MCF 10A (cell line): ENCODE data around the gene TMEM221. TPM values are rescaled to one million over a fixed set of nuclear protein-coding genes. Genes with fewer than 3 reads are reported as not detected.

ENCODE experiments used
- BruUV-seq: library from RNA; stranded (reverse); fragments of 400-500 nt; replicated peaks from 2 replicates; lab custom pipeline; 2021; lab: Mats Ljungman, UMichigan
- CTCF ChIA-PET: fragments of 300-600 bp; sonication (Branson Sonifier 250); formaldehyde crosslinking; extraction: SDS; loops from one replicate; lab custom pipeline; 2021; ENCODE audit warnings: antibody characterized with exemption, inconsistent platforms; lab: Yijun Ruan, JAX
- POLR2A ChIA-PET: fragments of 300-600, 350-650 bp; sonication (Branson Sonifier 250); formaldehyde crosslinking; extraction: SDS; loops from one replicate; lab custom pipeline; 2020; ENCODE audit warnings: antibody characterized with exemption, inconsistent platforms; lab: Yijun Ruan, JAX
- DNase-seq: peaks from one replicate; pipeline ENCODE4 v3.0.0-alpha.2; 2018; ENCODE audit not compliant: unreplicated experiment
- H3K27ac Mint-ChIP-seq: one replicate; pipeline ENCODE4 v1.8.0; 2022; ENCODE audit warnings: mild to moderate bottlenecking, low read depth, mixed read lengths; ENCODE audit not compliant: unreplicated experiment
- H3K27me3 Mint-ChIP-seq: one replicate; pipeline ENCODE4 v1.8.0; 2022; ENCODE audit warnings: mixed read lengths; ENCODE audit not compliant: insufficient read depth, unreplicated experiment
- H3K36me3 Mint-ChIP-seq: one replicate; pipeline ENCODE4 v1.8.0; 2022; ENCODE audit warnings: mild to moderate bottlenecking, moderate library complexity, mixed read lengths; ENCODE audit not compliant: insufficient read depth, unreplicated experiment
- H3K4me1 Mint-ChIP-seq: one replicate; pipeline ENCODE4 v1.8.0; 2022; ENCODE audit warnings: mixed read lengths; ENCODE audit not compliant: insufficient read depth, unreplicated experiment
- H3K4me3 Mint-ChIP-seq: one replicate; pipeline ENCODE4 v1.8.0; 2022; ENCODE audit warnings: mild to moderate bottlenecking, moderate library complexity, mixed read lengths; ENCODE audit not compliant: unreplicated experiment
- H3K9me3 Mint-ChIP-seq: one replicate; pipeline ENCODE4 v1.8.0; 2022; ENCODE audit warnings: mixed read lengths; ENCODE audit not compliant: unreplicated experiment
- intact Hi-C: fragments of 100-400 bp; cut with micrococcal nuclease; formaldehyde crosslinking; loops from 2 replicates; pipeline ENCODE4 v1.14.1; 2022
- total RNA-seq: library from RNA; stranded (reverse); gene quantifications from 2 replicates; pipeline ENCODE4 v1.2.3, GENCODE V29; 2022
- TF ChIP-seq, protein P1 (sequence below): fragments of 200-600 bp; IDR thresholded peaks from one replicate; pipeline ENCODE4 v1.8.0; 2022; ENCODE audit warnings: antibody characterized with exemption, mild to moderate bottlenecking; ENCODE audit not compliant: unreplicated experiment

Gene TMEM221
- total RNA-seq, 1 experiment from 2014 or later: not detected

DNA sequence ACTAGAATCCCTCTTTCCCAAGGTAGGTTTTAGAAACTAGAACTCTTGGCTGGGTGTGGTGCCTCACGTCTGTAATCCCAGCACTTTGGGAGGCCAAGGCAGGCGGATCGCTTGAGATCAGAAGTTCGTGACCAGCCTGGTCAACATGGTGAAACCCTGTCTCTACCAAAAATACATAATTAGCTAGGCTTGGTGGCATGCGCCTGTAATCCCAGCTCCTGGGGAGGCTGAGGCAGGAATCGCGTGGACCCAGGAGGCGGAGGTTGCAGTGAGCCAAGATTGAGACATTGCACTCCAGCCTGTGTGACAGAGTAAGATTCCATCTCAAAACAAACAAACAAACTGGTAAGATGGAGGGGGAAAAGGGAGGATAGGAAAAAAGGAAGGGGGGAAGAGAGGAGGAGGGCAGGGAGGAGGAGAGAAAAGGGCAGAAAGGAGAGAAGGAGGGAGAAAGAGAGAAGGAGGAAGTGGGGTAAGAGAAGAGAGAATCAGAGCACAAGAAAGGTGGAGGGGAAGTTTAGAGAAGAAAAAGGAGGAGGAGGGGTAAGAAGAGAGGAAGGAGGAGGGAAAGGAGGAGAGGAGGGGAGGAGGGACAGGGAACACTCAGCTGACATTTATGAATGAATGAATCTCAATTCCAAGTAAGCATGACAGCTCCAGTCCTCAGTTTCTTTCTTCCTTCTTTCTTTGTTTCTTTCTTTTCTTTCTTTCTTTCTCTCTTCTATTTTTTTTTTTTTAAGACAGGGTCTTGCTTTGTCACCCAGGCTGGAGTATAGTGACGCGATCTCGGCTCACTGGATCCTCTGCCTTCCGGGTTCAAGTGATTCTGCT lies 19.2 kb upstream of the TMEM221 start:
- Mint-ChIP-seq H3K4me1 (peaks cover 33% of the 10 kb centered on the region), H3K4me3 (no peak overlapping the region), H3K27ac (no peak overlapping the region), H3K9me3 (no peaks in the 10 kb centered on the region), H3K36me3 (no peaks in the 10 kb centered on the region), H3K27me3 (no peaks in the 10 kb centered on the region)
- no peak for DNase-seq
- TF ChIP-seq, protein P1, sequence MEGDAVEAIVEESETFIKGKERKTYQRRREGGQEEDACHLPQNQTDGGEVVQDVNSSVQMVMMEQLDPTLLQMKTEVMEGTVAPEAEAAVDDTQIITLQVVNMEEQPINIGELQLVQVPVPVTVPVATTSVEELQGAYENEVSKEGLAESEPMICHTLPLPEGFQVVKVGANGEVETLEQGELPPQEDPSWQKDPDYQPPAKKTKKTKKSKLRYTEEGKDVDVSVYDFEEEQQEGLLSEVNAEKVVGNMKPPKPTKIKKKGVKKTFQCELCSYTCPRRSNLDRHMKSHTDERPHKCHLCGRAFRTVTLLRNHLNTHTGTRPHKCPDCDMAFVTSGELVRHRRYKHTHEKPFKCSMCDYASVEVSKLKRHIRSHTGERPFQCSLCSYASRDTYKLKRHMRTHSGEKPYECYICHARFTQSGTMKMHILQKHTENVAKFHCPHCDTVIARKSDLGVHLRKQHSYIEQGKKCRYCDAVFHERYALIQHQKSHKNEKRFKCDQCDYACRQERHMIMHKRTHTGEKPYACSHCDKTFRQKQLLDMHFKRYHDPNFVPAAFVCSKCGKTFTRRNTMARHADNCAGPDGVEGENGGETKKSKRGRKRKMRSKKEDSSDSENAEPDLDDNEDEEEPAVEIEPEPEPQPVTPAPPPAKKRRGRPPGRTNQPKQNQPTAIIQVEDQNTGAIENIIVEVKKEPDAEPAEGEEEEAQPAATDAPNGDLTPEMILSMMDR: no peak
- ChIA-PET POLR2A (interaction anchor here (0.7 to 1.9 kb wide), 4 partner anchors 15 to 89 kb away, joined by 3 to 8 read pairs (median 3); partner anchors contain the start of genes MVB12A and PGLS), CTCF (interaction anchor here (0.6 to 3.3 kb wide), 8 partner anchors 72 to 211 kb away, joined by 3 to 32 read pairs (median 4); partner anchors contain the start of genes CCDC194 and DDA1)
- intact Hi-C loops: loop anchor here (2.0 to 10.0 kb wide), 4 partner anchors 15 to 403 kb away; partner anchors contain the start of gene RPL18A
- no TSS peak for BruUV-seq

DNA sequence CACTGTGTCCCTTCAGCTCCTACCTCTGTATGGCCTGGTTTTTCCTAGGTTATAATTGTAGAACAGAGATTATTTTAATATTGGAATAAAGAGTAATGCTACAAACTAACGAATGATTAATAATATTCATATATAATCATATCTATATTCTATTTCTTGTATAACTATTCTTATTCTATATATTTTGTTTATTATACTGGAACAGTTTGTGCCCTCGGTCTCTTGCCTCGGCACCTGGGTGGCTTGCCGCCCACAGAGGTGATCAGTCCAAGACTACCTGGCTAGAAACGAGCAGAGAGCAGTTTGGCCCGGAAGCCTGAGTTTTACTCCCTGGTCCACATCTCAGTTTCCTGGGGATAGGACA lies 18.0 kb upstream of the TMEM221 start:
- no TSS peak for BruUV-seq
- TF ChIP-seq, protein P1: no peak
- Mint-ChIP-seq H3K27ac (no peak overlapping the region), H3K4me1 (peaks cover 32% of the 10 kb centered on the region), H3K9me3 (no peaks in the 10 kb centered on the region), H3K4me3 (no peak overlapping the region), H3K36me3 (no peaks in the 10 kb centered on the region), H3K27me3 (no peaks in the 10 kb centered on the region)
- intact Hi-C loops: loop anchor here (1.0 to 10.0 kb wide), 7 partner anchors 14 to 402 kb away; partner anchors contain the start of gene RPL18A
- DNase-seq: no peak
- ChIA-PET CTCF (interaction anchor here (0.6 to 3.3 kb wide), 13 partner anchors 13 to 1700 kb away, joined by 3 to 32 read pairs (median 4); partner anchors contain the start of genes CCDC194 and DDA1), POLR2A (interaction anchor here (0.6 to 1.5 kb wide), 7 partner anchors 14 to 340 kb away, joined by 3 to 6 read pairs (median 4); partner anchors contain the start of genes DDA1 and MVB12A)

DNA sequence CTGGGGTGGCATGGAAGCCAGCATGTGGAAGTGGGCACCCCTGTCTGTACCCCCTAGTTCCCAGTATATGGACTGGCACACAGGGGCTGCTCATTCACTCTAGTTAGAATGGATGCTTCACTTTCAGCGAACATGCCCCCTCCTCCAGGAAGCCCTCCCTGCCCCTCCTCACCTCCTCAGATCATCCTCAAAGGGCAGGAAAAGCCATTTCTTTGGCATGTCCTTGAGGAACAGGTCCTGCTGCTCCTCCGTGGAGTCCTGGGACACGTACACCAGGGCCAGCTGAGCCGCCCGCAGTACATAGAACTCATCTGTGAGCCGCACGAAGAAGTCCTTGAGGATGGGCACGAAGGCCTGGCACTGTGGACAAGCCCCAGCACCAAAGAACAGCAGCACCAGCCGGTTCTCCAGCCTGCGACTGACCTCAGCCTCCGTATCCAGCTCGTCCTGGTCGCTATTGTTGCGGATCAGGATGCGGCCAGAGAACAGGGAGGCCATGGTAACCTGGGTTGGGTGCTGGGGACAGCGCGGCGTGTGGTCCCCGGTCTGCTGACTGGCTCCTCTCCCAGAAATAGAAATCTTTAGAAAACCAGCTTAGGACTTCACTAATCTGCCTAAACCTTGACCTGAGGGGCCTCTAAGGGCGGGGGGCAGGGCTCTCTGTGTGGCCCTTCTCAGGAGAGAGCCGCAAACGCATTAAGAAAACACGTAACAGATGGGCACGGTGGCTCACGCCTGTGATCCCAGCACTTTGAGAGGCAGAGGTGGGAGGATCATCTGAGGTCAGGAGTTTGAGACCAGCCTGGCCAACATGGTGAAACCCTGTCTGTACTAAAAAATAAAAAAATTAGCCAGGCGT lies 12.1 kb upstream of the TMEM221 start, which contains the start of gene NXNL1:
TSS of gene NXNL1 (minus strand) at position 555 of the 859 bp plus-strand sequence. CDS start at position 498, 57 bp downstream.
- no peaks in the 10 kb centered on the region for H3K36me3 Mint-ChIP-seq
- intact Hi-C loops: loop anchor here (10.0 kb wide), 2 partner anchors 394 to 396 kb away; partner anchors contain the start of gene RPL18A
- H3K4me3 Mint-ChIP-seq: no peak within 1 kb of the TSS
- DNase-seq: no peak
- no peaks in the 10 kb centered on the region for H3K9me3 Mint-ChIP-seq
- CTCF ChIA-PET: interaction anchor here (0.5 to 1.3 kb wide), 6 partner anchors 10 to 306 kb away, joined by 3 to 9 read pairs (median 3); no protein-coding TSS in a partner anchor
- H3K27ac Mint-ChIP-seq: no peak within 1 kb of the TSS
- H3K4me1 Mint-ChIP-seq: peaks cover 2% of the 10 kb centered on the region
- no TSS peak for BruUV-seq
- POLR2A ChIA-PET: interaction anchor here (0.6 to 1.0 kb wide), 3 partner anchors 23 to 177 kb away, joined by 3 read pairs; no protein-coding TSS in a partner anchor
- no peaks in the 10 kb centered on the region for H3K27me3 Mint-ChIP-seq
- TF ChIP-seq, protein P1: no peak
